ENCODE data around the gene G6PD.

- TF ChIP-seq CTCF (IDR thresholded peaks at IDR 0.05) = no peak
- no peak for TF ChIP-seq POLR2A (IDR thresholded peaks at IDR 0.05)
Measured at GRCh38 chrX:154507673-154508383, 38.8 kb downstream of the G6PD start.

All from esophagus squamous epithelium (tissue), 4 donors.